Activated CD4-positive, CD25-positive, alpha-beta regulatory T cell (primary cell): ENCODE results near the gene DAZAP1.
A peak's percentile ranks its signal among the peaks of the same experiment; 100 is the strongest.

Experiments used
- DNase-seq, 4 experiments: peaks; one replicate each; lab custom pipeline; 2025; lab: John Stamatoyannopoulos, UW

Gene DAZAP1

DNA sequence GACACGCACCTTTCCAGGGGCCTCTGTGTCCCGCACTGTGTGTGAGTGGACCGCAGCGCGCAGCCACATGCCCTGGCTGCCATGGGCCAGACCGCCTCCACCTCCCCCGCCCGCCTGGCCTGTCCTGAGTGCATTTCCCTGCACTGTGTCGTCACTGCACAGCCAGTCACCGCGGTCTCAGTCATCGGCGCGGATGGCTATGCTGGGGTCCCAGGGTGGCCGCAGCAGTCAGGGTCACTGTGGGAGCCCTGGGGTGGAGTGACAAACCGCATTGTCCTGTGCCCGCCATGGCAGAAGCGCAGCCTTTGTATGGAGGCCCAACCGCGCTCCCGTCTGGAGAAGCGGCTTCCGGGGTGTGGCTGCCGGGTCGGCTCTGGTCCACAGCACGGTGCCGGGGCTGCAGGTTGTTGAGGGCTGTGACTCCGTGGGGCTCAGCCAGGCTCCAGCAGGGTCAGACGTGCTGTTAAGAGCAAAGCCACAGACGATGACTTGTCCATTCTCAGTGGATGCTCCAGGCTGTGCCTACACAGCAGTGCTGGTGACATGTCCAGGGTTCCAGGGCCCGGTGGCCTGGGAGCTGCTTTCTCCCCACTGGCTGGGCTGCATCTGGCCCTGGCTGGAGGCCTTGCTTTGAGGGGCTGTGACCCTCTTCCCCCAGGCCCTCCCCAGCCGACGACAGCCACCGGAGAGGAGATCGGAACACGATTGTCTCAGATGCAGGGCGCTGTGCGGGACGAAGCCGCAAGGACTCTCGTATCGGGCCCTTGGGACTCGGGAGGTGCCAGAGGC, 30.0 kb upstream of the DAZAP1 start:
- DNase-seq, result no peak

DNA sequence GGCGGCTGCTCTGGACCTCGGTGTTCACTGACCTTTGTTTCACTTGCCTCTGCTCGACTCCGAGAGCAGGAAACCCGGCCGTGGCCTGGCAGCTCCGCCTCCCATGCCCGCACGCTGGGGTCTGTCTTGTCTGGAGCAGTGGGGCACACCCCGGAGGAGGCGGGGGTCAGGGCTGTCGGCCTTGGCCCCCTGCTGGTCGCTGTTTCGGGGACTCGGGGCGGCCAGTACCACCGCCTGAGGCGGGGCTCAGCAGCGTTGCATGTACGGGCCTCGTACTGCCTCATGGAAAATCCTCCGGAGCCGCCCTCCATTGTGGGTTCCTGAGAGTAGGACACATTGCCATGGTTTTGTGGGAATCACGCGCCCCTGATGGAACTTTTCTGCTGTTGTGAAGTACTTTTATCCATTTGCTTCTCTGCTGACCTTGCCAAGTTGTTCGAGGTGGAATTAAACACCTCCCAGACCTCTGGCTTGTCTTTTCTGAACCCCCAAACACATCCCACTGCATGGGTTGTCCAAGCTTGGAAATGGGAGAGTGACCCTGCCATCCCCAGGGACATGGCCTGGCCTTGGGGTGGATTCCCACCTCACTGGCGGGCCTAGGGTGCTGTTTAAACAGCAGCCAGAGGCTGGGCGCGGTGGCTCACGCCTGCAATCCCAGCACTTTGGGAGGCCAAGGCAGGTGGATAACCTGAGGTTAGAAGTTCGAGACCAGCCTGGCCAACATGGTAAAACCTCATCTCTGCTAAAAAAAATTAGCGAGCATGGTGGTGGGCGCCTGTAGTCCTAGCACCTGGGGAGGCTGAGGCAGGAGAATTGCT, 29.2 kb upstream of the DAZAP1 start:
- no peak for DNase-seq

DNA sequence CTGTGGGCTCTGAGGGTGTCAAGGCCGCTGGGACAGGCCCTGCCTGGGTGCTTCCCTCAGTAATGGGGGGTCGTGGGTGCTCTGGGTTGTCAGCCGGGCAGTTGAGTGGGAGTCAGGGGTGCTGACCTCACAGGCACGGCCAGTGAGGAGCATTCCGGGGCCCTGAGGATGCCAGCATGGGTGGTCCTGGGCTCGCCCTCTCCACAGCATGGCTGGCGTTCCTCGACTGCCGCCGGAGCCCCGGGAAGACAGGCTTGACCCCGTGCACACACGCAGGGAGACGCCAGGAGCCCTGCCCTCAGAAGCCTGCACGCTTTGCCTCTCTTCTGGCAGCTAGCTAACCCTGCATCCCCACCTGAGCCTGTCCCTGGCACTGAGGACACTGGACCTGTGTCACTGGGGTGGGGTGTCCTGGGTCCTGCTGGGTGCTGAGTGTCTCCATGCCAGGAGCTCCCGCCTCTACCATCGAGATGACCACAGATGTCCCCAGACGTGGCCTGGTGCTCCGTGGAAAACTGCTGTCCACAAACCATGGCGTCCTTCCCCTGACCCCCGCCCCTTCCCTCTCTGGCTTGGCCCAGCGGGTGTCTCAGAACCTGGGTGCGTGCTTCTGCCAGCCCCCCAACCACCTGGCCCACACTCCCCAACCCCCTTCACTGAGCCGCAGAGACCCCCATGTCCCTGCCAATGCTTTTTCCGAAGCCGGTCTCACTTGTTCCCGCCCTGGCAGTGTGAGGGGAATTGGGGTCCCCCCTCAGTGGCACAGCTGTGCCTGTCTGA, 28.1 kb upstream of the DAZAP1 start:
- no peak for DNase-seq

DNA sequence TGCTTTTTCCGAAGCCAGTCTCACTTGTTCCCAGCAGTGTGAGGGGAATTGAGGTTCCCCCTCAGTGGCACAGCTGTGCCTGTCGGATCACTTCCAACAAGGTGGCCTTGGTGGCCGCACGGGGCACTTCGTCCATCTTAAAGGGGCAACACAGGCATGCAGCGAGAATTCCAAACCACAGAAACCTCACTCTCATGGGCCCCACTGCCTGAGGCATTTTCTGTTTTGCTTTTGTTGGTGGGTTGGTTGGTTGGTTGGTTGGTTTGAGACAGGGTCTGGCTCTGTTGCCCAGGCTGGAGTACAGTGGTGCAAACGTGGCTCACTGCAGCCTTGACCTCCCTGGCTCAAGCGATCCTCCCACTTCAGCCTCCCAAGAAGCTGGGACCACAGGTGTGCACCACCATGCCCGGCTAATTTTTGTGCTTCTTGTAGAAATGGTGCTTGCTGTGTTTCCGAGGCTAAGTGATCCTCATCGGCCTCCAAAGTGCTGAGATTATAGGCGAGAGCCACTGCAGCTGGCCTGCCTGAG, 27.4 kb upstream of the DAZAP1 start:
- no peak for DNase-seq

DNA sequence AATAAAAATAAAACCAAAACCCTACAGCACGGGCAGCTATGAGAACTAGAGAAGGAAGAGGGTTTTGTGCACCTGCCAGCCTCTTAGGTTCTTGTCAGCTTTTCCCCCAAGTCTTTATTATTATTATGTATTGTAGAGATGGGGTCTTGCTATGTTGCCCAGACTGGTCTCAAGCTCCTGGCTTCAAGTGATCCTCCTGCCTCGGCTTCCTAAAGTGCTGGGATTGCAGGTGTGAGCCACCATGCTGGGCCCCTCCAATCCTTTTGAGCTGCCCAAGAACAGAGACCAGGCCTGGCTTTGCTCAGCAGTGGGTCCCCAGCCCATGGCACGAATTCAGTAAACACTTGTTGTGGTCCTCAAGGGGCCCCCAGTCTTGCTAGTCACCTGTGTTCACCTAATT, 25.1 kb upstream of the DAZAP1 start:
- DNase-seq, result no peak

DNA sequence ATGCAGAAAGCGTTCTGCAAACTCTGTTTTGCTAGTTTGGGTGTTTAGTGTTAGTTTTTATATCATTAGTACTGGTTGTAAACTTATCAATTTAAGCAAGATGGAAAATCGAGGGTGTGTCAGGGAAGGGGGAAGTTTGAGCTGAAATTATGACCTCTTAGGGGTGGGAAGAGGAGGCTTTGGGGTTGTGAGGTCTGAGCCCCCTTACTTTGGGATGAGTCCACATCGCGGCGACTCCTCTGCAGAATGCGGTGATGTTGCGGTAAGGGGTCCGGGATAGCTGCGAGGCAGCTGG, 24.4 kb upstream of the DAZAP1 start:
- no peak for DNase-seq

DNA sequence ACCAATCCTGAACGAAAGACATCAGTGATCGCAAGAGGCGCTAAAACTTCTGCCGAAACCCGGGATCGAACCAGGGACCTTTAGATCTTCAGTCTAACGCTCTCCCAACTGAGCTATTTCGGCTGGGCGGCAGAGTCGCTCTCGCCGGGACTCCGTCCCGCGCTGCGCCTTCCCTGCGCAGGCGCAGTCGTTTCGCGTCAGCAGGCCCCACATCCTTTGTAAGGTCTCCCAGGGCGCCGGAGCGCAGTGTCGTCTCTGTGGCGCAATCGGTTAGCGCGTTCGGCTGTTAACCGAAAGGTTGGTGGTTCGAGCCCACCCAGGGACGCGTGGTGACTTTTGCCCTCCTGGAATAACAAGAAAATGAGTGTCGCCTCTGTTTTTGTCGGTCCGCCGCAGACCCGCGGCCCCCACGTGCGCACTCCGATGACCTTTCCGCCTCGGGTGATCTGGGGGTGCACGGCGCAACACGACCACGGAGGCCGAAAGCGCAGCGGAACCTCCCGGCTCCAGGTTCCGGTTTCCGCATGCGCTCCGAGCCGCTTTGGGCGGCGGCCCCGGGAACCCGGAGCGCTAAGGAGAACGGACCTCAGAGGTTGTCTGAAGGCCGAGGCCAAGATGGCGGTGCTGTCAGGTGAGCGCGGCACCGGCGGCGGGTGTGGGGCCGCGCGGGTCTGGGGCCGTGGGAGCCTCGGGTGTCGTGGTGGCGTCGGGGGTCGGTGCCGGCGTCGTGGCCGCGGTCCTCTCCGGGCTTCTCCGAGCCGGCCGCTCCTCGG, 23.9 kb upstream of the DAZAP1 start, which contains the start of gene NDUFS7:
NDUFS7 (plus strand) TSS at position 596 of the 773 bp plus-strand sequence; CDS start at position 616, 20 bp downstream.
- peak; percentile 85 to 97 (median 90) for DNase-seq

DNA sequence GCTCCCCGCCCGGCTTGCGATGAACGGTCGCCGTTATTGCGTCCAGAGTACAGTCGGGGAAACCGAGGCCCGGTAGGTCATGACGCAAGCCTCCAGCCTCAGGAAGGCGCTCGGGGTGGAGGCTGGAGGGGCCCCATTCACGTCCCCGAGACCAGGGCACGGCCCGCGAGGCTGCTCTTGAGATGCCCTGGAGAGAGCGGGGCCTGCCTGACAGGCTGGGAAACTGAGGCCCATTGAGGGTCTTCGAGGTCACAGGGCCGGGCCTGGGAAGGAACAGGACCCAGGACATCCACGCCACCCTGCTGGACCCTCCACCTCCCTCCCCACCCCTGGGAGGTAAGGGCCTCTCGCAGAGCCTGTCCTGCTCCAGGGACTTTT, 23.3 kb upstream of the DAZAP1 start:
- DNase-seq, result no peak

DNA sequence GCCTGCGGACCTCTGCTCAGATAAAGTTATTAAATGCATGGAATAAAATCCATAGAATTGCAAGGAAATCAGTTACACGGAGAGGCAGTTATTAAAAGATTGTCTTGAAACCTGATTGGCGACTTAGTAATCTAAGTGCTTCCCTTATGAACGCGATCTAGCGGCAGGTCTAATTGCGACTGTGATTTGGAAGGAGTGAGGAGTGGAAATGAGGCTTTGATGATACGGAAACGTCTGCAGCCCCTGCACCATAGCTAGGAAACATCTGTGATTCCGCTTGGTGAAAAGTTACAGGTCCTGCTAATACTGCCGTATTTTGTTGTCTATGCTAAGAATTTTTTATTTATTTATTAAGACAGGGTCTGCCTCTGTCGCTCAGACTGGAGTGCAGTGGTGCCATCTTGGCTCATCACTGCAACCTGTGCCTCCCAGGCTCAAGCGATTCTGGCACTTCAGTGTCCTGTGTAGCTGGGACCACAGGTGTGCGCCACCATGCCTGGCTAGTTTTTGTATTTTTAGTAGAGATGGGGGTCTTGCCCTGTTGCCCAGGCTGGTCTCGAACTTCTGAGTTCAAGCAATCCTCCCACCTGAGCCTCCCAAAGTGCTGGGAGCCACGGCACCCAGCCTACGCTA, 22.8 kb upstream of the DAZAP1 start:
- DNase-seq, result no peak

DNA sequence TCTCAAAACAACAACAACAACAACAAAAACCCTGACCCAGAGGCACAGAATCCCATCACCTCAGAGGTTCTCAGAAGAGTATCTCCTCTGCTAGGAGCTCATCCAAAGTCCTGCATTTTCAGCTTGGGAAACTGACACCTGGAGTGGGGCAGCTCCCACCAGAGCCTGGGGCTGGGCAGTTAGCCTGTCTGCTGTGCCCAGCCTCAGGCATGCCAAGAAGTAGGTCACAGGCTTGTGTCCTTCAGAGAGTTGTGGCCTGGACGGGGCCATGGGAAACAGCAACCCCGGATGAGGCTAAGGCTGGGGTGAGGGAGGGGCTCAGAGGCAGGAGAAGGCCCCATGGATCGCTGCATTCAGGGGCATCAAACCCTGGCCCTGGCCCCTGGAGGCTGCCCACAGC, 21.6 kb upstream of the DAZAP1 start:
- DNase-seq, result no peak

DNA sequence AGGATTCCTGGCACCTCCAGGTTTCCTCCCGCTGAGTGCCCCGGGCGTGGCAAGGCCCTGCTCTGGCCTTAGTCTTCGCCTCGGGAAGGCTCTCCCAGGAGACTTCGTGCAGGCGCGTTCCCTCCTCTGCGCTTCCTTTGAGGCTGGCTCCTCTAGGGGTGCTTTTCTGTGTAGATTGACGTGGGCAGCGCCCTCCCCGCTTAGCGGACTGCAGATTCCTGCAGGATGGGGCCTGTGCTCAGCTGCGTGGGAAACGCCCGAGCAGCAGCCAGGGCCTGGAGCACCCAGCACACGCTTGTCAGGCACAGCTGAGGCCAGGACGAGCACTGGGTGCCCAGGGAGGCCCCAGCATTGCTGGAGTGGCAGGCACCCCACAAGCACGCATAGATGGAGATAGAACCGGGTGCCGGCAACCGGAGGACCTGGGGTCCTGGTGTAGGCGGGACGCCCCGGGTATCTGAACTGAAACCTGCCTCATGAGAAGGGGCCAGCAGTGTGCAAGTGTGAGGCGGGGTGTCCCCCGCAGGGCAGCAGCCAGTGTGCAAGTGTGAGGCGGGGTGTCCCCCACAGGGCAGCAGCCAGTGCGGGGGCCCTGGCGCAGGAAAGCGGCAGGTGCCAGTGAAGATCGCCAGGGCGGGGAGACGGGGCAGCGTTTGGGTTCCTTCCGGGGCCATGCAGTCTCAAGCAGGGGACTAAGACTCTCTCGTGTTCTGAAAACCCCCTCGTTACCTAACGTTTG, 20.3 kb upstream of the DAZAP1 start:
- no peak for DNase-seq

DNA sequence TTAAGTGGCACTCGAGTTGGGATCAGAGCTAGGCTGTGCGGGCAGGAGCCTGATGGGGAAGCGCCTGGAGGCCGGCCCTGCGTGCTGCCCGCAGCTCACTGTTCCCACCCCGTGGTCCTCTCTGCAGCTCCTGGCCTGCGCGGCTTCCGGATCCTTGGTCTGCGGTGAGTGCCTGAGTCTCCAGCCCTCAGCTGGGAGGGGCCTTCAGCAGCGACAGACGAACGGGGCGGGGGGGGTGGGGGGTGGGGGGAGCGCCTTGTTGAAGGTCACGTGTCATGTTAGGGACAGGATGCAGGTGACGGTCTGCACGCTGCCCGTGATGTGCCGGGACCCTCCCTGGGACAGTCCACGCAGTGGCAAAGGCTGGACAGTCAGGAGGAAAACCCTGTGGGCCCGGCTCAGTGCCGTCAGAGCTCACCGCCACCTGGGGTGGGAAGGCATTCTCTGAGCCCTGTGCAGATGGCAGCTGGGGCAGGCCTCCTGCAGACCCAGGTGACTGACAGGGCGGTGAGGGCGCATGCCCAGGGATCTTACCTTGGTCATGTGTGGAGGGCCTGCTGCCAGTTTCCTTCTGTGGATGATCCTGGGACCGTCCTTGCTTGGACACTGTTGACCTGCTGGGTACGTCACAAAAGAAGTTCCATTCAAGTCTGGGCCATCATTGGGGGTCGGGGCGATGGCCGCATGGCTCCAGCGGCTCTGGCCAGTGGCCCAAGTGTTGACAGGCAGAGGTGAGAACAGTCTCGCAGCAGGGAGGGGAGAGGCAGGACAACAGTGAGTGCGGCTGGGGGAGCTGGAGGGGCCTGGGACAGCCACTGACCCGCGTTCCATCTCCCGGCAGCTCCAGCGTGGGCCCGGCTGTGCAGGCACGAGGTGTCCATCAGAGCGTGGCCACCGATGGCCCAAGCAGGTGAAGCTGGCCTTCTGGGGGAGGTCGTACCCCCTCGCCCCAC, 19.4 kb upstream of the DAZAP1 start:
- DNase-seq, result no peak

DNA sequence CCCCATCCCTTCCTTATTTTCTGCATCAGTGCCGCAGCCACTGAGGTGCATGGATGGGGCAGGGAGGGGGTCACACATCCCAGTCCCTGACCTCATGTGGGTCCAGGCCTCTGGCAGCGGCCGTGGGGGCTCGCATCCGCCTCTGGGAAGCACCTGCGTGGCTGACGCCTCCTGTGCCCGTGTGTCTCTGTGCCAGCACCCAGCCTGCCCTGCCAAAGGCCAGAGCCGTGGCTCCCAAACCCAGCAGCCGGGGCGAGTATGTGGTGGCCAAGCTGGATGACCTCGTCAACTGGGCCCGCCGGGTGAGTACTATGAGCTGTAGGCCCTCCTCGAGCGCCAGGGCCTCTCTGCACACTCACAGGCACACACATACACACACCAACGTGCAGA, 18.8 kb upstream of the DAZAP1 start:
- no peak for DNase-seq

DNA sequence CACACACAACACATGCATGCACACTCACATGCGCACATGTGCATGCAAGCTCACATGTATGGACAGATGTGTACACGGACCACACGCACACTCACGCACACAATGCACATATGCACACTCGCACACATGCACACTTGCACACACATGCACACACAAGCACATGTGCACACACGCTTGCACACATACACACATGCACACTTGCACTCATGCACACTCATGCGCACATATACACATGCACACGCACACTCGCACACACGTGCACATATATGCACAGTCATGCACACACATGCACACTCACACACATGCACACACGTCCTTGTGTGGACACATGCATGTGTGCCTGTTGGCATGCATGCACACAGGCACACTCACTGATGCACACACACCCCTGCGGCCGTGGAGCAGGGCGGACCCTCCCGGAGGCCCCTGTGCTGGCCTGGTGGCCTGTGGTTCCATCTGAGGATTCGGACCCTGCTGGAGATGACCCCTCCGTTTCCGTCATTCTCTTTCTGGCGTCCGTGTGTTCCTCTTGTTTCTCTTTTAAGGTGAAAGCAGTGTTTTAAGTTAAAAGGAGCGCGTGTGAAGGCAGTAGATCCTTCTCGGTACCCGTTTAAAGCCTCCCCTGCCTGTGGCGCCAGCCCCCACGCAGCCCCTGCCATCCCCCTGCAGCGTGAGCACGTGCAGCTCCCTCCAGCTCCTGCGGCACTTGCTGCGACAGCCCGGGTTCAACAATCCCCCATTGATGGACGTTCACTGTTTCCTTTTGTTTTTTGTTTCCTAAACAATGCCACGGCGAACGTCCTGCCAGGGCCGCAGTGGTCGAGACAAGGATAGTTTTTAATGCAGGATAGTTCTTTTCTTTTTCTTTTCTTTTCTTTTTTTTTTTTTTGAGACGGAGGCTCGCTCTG, 18.1 kb upstream of the DAZAP1 start:
- DNase-seq, result no peak

DNA sequence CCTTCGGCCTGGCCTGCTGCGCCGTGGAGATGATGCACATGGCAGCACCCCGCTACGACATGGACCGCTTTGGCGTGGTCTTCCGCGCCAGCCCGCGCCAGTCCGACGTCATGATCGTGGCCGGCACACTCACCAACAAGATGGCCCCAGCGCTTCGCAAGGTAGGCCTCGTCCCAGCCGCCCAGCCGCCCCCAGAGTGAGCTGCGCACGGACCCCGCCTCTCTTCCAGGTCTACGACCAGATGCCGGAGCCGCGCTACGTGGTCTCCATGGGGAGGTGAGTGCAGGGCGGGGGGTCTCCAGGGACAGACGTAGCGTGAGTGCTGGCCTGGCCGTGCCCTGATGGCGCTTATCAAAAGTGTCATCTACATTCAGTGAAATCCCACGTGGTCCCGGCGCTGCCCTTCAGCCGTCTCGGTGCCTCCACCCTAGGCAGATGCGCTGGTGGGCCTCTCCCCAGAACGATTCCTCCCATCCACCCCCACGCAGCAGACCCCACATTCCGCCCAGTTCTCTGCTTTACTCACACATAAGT, 16.4 kb upstream of the DAZAP1 start:
- DNase-seq, result no peak

DNA sequence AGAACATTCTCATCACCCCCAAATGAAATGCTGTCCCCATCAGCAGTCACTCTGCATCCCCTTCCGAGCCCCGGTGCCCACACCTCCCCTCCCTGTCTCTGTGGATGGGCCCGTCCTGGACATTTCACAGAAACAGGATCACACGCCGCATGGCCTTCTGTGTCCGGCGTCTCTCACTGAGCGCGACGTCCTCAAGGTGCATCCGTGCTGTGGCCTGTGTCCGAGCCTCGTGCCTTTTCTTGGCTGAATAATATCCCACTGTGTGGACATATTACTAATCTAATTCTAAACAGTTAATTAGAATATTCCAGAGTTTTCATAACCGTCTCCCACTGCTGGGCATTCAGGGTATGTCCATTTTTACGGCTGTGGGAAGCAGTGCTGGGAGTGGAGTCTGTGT, 15.0 kb upstream of the DAZAP1 start:
- no peak for DNase-seq

DNA sequence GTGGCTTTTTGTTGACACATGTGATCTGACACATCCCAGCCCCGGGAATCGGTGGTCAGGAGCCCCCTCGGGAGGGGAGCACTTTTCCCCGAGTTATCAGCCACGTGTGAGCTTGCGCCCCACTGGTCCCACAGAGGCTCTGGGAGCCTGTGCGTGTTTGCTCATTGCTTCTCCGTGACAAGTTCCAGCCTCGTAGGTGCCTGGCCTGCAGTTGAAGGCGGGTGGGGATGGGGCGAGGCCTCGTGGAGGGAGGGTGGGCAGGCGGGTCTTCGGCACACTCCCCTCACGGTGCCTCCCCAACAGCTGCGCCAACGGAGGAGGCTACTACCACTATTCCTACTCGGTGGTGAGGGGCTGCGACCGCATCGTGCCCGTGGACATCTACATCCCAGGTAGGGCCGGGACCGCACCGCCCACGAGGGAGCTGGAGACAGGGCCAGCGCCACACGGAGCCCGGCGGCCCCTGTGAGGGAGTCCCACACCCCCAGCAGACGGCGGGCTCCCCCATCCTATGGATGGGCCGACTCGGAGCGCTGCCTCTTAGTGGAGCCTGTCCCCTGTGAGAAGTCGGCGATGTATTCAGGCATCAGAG, 14.4 kb upstream of the DAZAP1 start:
- DNase-seq, result no peak

DNA sequence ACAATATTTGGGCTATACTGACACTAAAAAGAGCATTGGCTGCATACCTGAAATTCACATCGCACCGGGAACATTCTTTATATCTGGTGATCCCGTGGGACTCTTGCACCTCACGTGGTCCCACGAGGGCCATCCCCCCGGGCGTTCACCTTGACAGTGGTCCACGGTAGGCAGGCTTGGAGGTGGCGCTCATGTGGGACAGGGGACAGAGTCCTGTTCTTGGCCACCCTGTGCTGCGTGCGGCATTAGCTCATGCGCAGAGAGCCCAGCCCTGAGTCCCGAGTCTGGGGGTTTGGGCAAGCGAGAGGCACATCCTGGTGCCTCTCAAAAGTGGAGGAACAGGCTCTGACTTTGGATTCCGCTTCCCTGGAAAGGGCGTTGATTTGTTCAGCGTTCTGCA, 13.5 kb upstream of the DAZAP1 start:
- DNase-seq, result no peak
